Measurements from ENCODE around the gene PRPF19. TPM values are rescaled to one million over a fixed set of nuclear protein-coding genes. Genes with fewer than 3 reads are reported as not detected.
A peak's percentile ranks its signal among the peaks of the same experiment; 100 is the strongest.

The PRPF19 gene
- total RNA-seq, 4 donors from 2014 or later = 35.7 to 63.0 (median 57.1) TPM

DNA sequence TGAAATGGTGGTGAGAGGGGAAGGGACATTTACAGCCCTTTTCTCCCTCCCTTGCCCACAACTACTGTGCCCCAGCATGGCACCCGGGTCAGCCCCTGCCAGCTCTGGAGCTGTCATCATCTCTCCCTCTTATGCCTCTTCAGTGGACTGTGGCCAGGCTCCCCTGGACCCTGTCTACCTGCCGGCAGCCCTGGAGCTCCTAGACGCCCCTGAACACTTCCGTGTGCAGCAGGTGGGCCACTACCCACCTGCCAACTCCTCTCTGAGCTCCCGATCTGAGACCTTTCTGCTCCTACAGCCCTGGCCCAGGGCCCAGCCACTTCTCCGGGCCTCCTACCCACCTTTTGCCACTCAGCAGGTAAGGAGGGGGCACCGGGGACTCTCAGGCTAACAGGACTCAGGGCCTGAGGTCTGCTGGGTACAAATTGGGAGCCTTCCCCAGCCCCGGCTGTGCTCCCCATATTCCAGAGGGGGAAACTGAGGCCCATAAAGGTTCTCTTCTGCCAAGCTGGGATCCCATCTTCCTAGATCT is 20.7 kb upstream of the PRPF19 start:
- peaks cover 9 to 19% (median 17%) of the 10 kb centered on the region in 4 donors for H3K36me3 ChIP-seq
- TF ChIP-seq POLR2AphosphoS5 (IDR thresholded peaks at IDR 0.05) = no peak
- TF ChIP-seq, protein P1, sequence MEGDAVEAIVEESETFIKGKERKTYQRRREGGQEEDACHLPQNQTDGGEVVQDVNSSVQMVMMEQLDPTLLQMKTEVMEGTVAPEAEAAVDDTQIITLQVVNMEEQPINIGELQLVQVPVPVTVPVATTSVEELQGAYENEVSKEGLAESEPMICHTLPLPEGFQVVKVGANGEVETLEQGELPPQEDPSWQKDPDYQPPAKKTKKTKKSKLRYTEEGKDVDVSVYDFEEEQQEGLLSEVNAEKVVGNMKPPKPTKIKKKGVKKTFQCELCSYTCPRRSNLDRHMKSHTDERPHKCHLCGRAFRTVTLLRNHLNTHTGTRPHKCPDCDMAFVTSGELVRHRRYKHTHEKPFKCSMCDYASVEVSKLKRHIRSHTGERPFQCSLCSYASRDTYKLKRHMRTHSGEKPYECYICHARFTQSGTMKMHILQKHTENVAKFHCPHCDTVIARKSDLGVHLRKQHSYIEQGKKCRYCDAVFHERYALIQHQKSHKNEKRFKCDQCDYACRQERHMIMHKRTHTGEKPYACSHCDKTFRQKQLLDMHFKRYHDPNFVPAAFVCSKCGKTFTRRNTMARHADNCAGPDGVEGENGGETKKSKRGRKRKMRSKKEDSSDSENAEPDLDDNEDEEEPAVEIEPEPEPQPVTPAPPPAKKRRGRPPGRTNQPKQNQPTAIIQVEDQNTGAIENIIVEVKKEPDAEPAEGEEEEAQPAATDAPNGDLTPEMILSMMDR (IDR thresholded peaks at IDR 0.05) = no peak
- TF ChIP-seq POLR2A (IDR thresholded peaks at IDR 0.05; ENCODE audit: low read depth) = no peak
- no peak for TF ChIP-seq EP300 (IDR thresholded peaks at IDR 0.05)
- no peak for DNase-seq (ENCODE audit: extremely low spot score)
- H3K4me3 ChIP-seq = no peak overlapping the region
- no peak overlapping the region for H3K27ac ChIP-seq (replicated peaks in 1 of 4)
- WGBS = 89% methylated on average over 8 of the region's 8 CpGs
- H3K4me1 ChIP-seq = peaks cover 18 to 24% (median 23%) of the 10 kb centered on the region in 4 donors
- H3K9me3 ChIP-seq = no peaks in the 10 kb centered on the region
- intact Hi-C loops (cut with DNase I) = no loop called here
- peaks cover 0 to 40% (median 7%) of the 10 kb centered on the region in 4 donors for H3K27me3 ChIP-seq

DNA sequence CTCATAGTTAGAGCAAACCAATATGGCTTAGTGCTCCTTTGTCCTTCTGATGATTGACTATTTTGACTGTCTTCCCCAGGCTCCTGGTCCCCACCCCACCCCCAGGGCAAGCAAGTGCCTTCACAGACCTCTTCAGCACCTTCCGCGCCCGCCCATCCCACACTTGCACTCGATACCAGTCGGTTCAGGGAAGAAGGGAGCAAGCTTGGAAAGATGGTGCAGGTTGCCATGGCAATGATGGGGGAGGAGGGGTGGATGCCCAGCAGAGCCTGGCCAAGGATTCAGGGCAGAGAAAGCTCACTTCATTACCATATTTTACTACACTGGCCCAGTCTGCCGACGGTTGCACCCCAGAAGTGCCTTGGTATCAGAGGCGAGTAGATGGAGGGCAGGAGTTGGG is 20.1 kb upstream of the PRPF19 start:
- Histone ChIP-seq H3K27ac (replicated peaks in 1 of 4) (no peak overlapping the region), H3K4me3 (no peak overlapping the region), H3K27me3 (peaks cover 0 to 40% (median 7%) of the 10 kb centered on the region in 4 donors), H3K36me3 (peaks cover 15 to 25% (median 21%) of the 10 kb centered on the region in 4 donors), H3K9me3 (no peaks in the 10 kb centered on the region), H3K4me1 (peaks cover 18 to 24% (median 23%) of the 10 kb centered on the region in 4 donors)
- intact Hi-C loops (cut with DNase I) = no loop called here
- DNase-seq (ENCODE audit: extremely low spot score) = no peak
- TF ChIP-seq, protein P1 (IDR thresholded peaks at IDR 0.05) = no peak
- no peak for TF ChIP-seq POLR2A (IDR thresholded peaks at IDR 0.05; ENCODE audit: low read depth)
- TF ChIP-seq EP300 (IDR thresholded peaks at IDR 0.05) = no peak
- no peak for TF ChIP-seq POLR2AphosphoS5 (IDR thresholded peaks at IDR 0.05)
- WGBS = 95% methylated on average over 8 of the region's 8 CpGs

DNA sequence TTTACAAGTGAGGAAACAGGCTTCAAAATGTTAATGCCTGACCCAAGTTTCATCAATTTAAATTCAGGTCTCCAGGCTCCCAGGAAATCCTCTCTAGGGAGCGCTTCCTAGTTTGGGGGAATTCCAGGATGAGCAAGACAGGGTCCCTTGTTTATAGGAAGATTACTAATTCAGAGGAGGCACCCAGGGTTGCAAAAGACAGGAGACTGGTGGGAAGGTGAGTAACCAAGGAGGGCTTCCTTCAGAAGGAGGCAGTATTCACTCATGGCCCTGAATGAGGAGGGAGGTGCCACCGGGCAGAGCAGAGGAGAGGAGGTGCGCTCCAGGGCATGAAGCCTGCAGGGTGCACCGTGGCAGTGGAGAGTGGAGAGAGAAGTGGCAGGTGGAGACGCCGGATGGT is 19.5 kb upstream of the PRPF19 start:
- Histone ChIP-seq H3K27me3 (peaks cover 0 to 40% (median 7%) of the 10 kb centered on the region in 4 donors), H3K36me3 (peaks cover 21 to 31% (median 28%) of the 10 kb centered on the region in 4 donors), H3K27ac (replicated peaks in 1 of 4) (no peak overlapping the region), H3K4me3 (no peak overlapping the region), H3K9me3 (no peaks in the 10 kb centered on the region), H3K4me1 (peaks cover 18 to 24% (median 23%) of the 10 kb centered on the region in 4 donors)
- WGBS = 89% methylated on average over 6 of the region's 6 CpGs
- no peak for DNase-seq (ENCODE audit: extremely low spot score)
- intact Hi-C loops (cut with DNase I) = no loop called here
- TF ChIP-seq POLR2AphosphoS5 (IDR thresholded peaks at IDR 0.05) (no peak), POLR2A (IDR thresholded peaks at IDR 0.05; ENCODE audit: low read depth) (no peak), EP300 (IDR thresholded peaks at IDR 0.05) (no peak)
- TF ChIP-seq, protein P1 (IDR thresholded peaks at IDR 0.05) = no peak

DNA sequence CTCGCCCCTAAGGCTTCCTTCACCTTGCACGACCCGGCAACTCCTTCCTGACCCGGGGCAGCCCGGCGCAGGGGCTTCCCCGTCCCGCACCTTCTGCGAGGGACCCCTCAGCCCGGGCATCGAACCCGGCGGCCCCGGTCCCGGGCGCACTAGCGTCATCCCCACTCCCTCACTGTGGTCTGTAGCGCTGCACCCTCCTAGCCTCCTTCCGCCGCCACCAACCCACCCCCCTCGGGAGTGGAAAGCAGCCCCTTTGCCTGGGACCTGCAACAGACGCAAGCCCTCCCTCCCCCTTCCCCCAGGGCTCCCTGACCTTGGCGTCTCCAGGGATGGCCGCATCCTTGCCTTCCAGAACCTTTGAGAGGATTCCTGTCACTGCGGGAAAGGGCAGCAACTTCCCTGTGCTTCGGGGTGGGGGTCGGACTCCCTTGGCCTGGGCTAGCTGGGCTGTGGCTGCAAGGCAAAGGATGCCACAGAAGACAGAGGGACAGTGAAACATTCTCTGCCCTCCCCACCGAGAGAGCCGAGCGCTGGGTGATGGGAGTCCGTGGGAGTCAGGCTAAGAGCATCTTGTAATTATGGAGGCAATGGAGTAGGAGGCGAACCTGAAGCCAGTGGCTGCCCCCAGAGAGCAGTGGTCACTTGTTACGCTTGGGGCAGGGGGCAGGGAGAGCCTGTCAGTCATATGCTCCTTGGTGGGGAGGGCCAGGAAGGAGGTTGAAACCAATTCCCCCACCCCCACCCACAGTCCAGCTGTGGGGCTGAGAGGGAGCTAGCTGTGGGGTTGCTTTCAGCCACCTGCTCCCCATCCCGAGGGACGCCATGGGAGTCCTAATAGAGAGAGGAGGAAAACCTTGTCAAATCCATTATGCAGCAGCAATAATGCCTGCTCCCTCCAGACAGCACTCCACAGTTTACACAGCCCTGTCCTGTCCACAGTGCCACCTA is 18.8 kb upstream of the PRPF19 start:
- H3K4me1 ChIP-seq = peaks cover 19 to 27% (median 23%) of the 10 kb centered on the region in 4 donors
- WGBS = 8% methylated on average over 32 of the region's 35 CpGs
- no peaks in the 10 kb centered on the region for H3K9me3 ChIP-seq
- no peak for DNase-seq (ENCODE audit: extremely low spot score)
- H3K36me3 ChIP-seq = peaks cover 27 to 35% (median 34%) of the 10 kb centered on the region in 4 donors
- H3K27ac ChIP-seq (replicated peaks in 1 of 4) = peak overlapping the region in 1 of 4 donors; percentile 12
- TF ChIP-seq, protein P1 (IDR thresholded peaks at IDR 0.05) = no peak
- TF ChIP-seq EP300 (IDR thresholded peaks at IDR 0.05) = no peak
- TF ChIP-seq POLR2A (IDR thresholded peaks at IDR 0.05; ENCODE audit: low read depth) = no peak
- TF ChIP-seq POLR2AphosphoS5 (IDR thresholded peaks at IDR 0.05) = no peak
- peak overlapping the region; percentile 60 to 74 (median 73) for H3K4me3 ChIP-seq
- peaks cover 0 to 40% (median 7%) of the 10 kb centered on the region in 4 donors for H3K27me3 ChIP-seq
- intact Hi-C loops (cut with DNase I) = no loop called here

Measured in esophagus muscularis mucosa (tissue), 4 donors.